ENCODE measurements around the gene AIMP2. TPM values are rescaled to one million over a fixed set of nuclear protein-coding genes. Genes with fewer than 3 reads are reported as not detected.
A peak's percentile ranks its signal among the peaks of the same experiment; 100 is the strongest.

The AIMP2 gene
- total RNA-seq, 1 donor from 2014 or later: 49.8 TPM

GRCh38 chr7:6026011-6026819 is 17.1 kb downstream of the AIMP2 start:
- DNase-seq (ENCODE audit: low spot score): no peak
- Mint-ChIP-seq H3K4me1 (ENCODE audit: low read depth) (peaks cover 3% of the 10 kb centered on the region), H3K27ac (ENCODE audit: unreplicated experiment) (peak overlapping the region; percentile 76), H3K9me3 (ENCODE audit: low read depth) (no peaks in the 10 kb centered on the region), H3K4me3 (ENCODE audit: unreplicated experiment) (no peak overlapping the region), H3K36me3 (ENCODE audit: low read depth) (peaks cover 52% of the 10 kb centered on the region), H3K27me3 (ENCODE audit: low read depth) (no peaks in the 10 kb centered on the region)
- peak; percentile 56 for TF ChIP-seq CTCF (IDR thresholded peaks at IDR 0.05)

GRCh38 chr7:6026820-6027311 is 17.8 kb downstream of the AIMP2 start:
- Mint-ChIP-seq H3K4me3 (ENCODE audit: unreplicated experiment) (no peak overlapping the region), H3K36me3 (ENCODE audit: low read depth) (peaks cover 51% of the 10 kb centered on the region), H3K27ac (ENCODE audit: unreplicated experiment) (no peak overlapping the region), H3K9me3 (ENCODE audit: low read depth) (no peaks in the 10 kb centered on the region), H3K27me3 (ENCODE audit: low read depth) (no peaks in the 10 kb centered on the region), H3K4me1 (ENCODE audit: low read depth) (peaks cover 3% of the 10 kb centered on the region)
- no peak for TF ChIP-seq CTCF (IDR thresholded peaks at IDR 0.05)
- no peak for DNase-seq (ENCODE audit: low spot score)

- Mint-ChIP-seq H3K4me3 (ENCODE audit: unreplicated experiment) (no peak overlapping the region), H3K27me3 (ENCODE audit: low read depth) (no peaks in the 10 kb centered on the region), H3K4me1 (ENCODE audit: low read depth) (peaks cover 3% of the 10 kb centered on the region), H3K9me3 (ENCODE audit: low read depth) (no peaks in the 10 kb centered on the region), H3K36me3 (ENCODE audit: low read depth) (peaks cover 45% of the 10 kb centered on the region), H3K27ac (ENCODE audit: unreplicated experiment) (no peak overlapping the region)
- no peak for TF ChIP-seq CTCF (IDR thresholded peaks at IDR 0.05)
- no peak for DNase-seq (ENCODE audit: low spot score)
These were observed 18.8 kb downstream of the AIMP2 start for GRCh38 chr7:6027806-6028365.

- H3K36me3 Mint-ChIP-seq (ENCODE audit: low read depth): peaks cover 42% of the 10 kb centered on the region
- TF ChIP-seq CTCF (IDR thresholded peaks at IDR 0.05): no peak
- H3K4me1 Mint-ChIP-seq (ENCODE audit: low read depth): peaks cover 3% of the 10 kb centered on the region
- no peak overlapping the region for H3K27ac Mint-ChIP-seq (ENCODE audit: unreplicated experiment)
- H3K4me3 Mint-ChIP-seq (ENCODE audit: unreplicated experiment): no peak overlapping the region
- DNase-seq (ENCODE audit: low spot score): no peak
- no peaks in the 10 kb centered on the region for H3K9me3 Mint-ChIP-seq (ENCODE audit: low read depth)
- H3K27me3 Mint-ChIP-seq (ENCODE audit: low read depth): no peaks in the 10 kb centered on the region
These were observed 19.5 kb downstream of the AIMP2 start for GRCh38 chr7:6028563-6028962.

GRCh38 chr7:6030988-6031387 is 21.9 kb downstream of the AIMP2 start, which contains the start of gene ANKRD61:
ANKRD61 (plus strand) TSS chr7:6031376; CDS start chr7:6031376, 0 bp downstream.
- Mint-ChIP-seq H3K36me3 (ENCODE audit: low read depth) (peaks cover 43% of the 10 kb centered on the region), H3K27me3 (ENCODE audit: low read depth) (no peaks in the 10 kb centered on the region), H3K4me3 (ENCODE audit: unreplicated experiment) (no peak within 1 kb of the TSS), H3K4me1 (ENCODE audit: low read depth) (peaks cover 3% of the 10 kb centered on the region), H3K9me3 (ENCODE audit: low read depth) (no peaks in the 10 kb centered on the region), H3K27ac (ENCODE audit: unreplicated experiment) (no peak within 1 kb of the TSS)
- no peak for TF ChIP-seq CTCF (IDR thresholded peaks at IDR 0.05)
- no peak for DNase-seq (ENCODE audit: low spot score)
